GM21528 (cell line): ENCODE results near the gene ZMYND12.
A peak's percentile ranks its signal among the peaks of the same experiment; 100 is the strongest.

Source experiments
- ATAC-seq: cut with Tn5 transposase; IDR thresholded peaks from one replicate; pipeline ENCODE4 v1.9.1; 2021; ENCODE audit warnings: mild to moderate bottlenecking, moderate library complexity; ENCODE audit not compliant: unreplicated experiment, low FRiP score

ZMYND12 gene

DNA sequence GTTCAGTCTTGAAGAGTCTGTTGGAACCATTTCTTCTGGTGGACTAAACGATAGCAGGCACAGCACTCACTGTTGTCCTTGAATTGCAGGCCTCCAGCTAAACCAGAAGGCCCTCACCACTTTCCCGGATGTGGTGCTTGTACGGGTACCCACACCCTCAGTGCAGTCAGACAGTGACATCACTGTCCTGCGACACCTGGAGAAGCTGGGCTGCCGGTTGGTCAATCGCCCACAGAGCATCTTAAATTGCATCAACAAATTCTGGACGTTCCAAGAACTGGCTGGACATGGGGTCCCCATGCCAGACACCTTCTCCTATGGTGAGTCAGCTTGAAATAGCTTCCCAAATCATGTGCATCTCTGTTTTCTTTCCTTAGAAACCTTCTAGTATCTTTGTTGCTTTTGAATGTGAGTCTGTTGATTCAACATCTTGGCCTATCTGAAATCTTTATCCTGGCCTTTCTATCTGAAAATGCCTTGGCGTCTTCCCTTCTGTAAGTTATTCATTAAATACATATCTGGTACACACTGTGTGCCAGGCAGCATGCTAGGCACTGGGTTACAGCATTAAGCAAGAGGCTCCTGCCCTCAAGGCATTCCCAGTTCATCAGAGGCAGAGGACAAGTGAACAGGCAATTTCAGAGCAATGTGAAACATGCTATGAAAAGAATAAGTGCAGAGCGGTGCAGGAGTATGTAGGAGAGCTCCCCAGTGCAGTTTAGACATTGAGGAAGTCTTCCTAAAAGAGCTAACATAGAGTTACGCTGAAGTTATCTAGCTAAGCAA is 56.3 kb downstream of the ZMYND12 start:
- no peak for ATAC-seq

DNA sequence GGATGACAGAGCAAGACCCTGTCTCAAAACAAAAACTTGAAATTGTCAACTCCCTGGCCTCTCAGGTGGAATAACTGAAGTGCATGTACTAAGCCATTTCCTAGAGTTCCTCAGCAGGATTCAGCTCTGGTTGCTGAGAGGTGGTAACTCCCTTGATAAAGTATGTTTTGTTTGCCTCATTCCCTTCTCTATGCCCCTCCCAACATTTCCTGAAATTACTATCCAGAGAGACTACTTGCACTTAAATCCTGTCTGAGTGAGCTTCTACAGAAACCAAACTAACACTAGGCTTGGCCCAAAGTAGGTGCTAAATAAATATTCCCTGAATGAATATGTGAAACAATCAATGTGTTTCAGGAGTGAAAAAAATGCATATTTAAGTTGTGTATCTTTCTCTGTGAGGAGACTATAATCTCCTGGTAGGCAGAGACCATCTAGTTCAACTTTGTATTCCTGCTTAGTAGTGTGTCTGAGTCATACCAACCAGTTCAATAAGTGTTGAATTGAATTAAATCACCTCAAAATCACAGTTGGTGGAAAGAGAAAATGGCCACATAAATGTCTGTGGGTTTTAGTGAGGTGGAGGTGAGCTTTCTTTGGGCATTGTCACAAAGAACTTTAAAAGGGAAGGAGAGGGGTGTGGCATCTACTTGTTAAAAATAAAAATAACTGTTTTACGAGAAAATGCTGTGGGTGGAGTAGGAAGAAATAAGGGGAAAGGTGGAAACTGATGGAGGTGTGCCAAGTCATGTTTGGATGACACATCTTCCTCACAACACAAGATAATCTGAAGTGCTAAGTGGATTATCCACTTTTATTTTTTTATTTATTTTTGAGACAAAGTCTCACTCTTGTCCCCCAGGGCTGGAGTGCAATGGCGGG is 62.6 kb downstream of the ZMYND12 start:
- ATAC-seq = no peak

DNA sequence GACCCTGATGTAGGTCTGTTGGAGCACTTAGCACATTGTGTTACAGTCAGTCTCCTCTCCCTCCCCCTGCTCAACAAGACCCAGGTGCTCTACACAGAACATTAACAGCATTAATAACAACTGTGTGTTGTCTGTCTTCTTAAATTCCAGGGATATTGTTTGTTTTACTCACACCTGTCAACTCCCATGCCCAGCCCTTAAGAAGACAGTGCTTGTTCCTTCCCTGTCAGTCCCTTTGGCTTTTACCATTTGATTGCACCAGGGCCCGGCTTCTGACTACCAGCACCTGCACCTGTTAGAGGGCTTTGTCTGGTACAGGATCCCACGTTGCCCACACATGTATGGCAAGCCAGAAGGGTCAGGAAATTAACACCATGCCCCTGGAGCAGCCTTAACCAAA is 63.6 kb downstream of the ZMYND12 start:
- ATAC-seq = no peak

DNA sequence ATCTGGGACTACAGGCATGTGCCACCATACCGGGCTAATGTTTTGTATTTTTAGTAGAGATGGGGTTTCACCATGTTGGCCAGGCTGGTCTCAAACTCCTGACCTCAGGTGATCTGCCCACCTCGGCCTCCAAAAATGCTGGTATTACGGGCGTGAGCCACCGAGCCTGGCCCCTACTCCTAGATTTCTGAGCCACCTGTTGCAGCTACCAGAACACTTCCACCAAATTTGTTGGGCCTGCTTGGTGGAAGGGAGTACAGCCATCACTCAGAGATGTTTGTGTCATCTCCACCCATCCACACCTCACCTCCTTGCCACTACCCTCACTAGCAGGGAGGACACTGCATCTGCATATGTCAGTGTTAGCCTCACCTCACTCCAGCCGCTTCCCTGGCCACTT is 69.8 kb downstream of the ZMYND12 start:
- ATAC-seq = no peak

DNA sequence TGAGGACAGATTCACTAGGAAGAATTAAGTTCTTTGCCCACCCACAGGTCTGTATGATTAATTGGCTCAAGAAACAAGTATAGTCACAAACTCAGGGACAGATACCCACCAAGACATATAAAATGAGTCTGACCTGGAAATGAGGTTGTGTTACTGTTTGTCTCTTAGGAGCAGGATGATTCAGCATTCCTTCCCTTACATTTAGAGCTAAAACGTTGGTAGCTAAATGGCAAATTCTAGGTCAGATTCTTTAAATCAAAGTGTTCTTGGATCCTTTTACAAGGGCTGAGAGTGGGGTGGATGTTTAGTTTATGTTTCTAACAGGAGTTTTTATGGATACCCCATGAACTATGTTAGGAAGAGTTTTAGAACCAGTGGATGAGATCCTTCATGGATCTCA is 70.5 kb downstream of the ZMYND12 start:
- ATAC-seq = no peak

DNA sequence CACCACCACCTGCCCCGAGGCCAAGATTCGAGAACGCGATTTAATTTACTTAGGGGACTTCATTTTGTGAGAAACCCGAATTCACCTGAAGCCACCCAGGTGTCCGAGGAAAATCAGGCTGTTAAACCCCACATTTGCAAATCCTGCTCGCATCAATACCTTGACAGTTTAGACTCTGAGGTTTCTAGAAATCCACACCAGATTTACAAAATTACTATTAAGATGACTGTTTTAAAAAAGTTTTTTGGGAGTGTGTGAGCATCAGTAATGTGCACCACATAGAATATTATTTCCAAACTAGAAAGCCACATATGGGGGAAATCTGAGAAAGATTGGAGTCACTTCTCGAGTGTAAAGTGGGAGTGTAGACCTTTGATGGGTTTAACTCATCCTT is 74.5 kb downstream of the ZMYND12 start:
- ATAC-seq = no peak

DNA sequence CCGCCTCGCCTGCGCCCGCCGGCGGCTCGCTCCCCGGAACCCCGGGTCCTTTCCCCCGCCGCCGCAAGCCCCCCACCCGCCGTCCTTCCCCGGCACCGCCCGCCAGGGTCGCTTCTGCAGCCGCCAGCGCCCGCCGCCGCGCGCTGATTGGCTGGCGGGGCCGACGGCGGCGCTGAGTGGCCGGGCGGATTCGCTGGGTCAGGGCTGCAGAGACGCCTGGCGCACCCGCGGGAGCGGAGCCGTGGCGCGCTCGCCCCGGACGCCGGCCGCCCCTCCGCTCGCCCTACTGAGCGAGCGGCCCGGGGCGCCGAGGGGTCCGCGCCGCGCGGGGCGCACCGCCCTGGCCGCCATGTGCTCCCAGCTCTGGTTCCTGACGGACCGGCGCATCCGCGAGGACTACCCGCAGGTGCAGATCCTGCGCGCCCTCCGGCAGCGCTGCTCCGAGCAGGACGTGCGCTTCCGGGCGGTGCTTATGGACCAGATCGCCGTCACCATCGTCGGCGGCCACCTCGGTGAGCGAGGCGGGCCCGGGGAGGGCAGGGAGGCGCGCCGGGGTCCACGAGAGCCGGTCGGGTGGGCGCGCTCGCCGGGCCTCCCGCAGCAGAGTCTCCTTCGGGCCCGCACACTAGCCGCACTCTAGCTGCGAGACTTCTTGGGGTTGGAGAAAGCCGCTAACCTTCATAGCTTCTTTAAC is 75.1 kb downstream of the ZMYND12 start, which contains the start of gene RIMKLA:
Gene RIMKLA (plus strand): TSS at position 207 of the 694 bp plus-strand sequence. CDS start 143 bp downstream, at position 350.
- ATAC-seq = peak; percentile 86
